AG04450 (cell line): ENCODE data around the gene OR2D2. TPM values are rescaled to one million over a fixed set of nuclear protein-coding genes. Genes with fewer than 3 reads are reported as not detected.
"Not testable (repeated sequence)": the region's sequence is repeated elsewhere in the genome, so short reads cannot be mapped to it uniquely, and the experiment has no call there.

Experiments used
- CTCF ChIA-PET: fragments of 300-600, 350-600 bp; formaldehyde crosslinking; extraction: SDS; loops from one replicate; lab custom pipeline; 2022; ENCODE audit warnings: antibody characterized with exemption, inconsistent platforms; lab: Charles Lee
- POLR2A ChIA-PET: fragments of 350-600 bp; formaldehyde crosslinking; extraction: SDS; loops from one replicate; lab custom pipeline; 2021; ENCODE audit warnings: antibody characterized with exemption, inconsistent platforms; lab: Yijun Ruan, JAX
- DNase-seq: peaks from one replicate; pipeline ENCODE4 v3.0.0-alpha.2; 2011; ENCODE audit warnings: low read depth, low spot score
- H3K27ac ChIP-seq: one replicate; pipeline ENCODE4 v1.5.1; 2012; ENCODE audit warnings: low read depth, low read length, control low read depth
- H3K27me3 ChIP-seq: one replicate; pipeline ENCODE4 v1.6.0; 2012; ENCODE audit warnings: low read length; ENCODE audit not compliant: control insufficient read depth, insufficient read depth
- H3K4me3 ChIP-seq: 2 replicates; pipeline ENCODE4 v1.5.1; 2011; ENCODE audit warnings: mild to moderate bottlenecking, low read depth, low read length, control low read depth
- H3K9me3 ChIP-seq: 2 replicates; pipeline ENCODE4 v1.5.1; 2012; ENCODE audit warnings: low read length; ENCODE audit not compliant: control insufficient read depth, insufficient read depth
- CTCF ChIP-seq: IDR thresholded peaks from 2 replicates; pipeline ENCODE4 v1.5.1; 2011; ENCODE audit warnings: low read depth, low read length, control low read depth, inconsistent platforms
- polyA plus RNA-seq: library from polyadenylated mRNA; depleted of rRNA; stranded (reverse); fragments of >200 nt; gene quantifications from 2 replicates; pipeline ENCODE4 v1.2.3, GENCODE V29; 2011

The OR2D2 gene
- polyA plus RNA-seq, 1 experiment: not detected

GRCh38 chr11:6855971-6856541 is 36.2 kb downstream of the OR2D2 start:
- no peaks in the 10 kb centered on the region for H3K9me3 ChIP-seq
- CTCF ChIA-PET: interaction anchor here (0.8 kb wide), 1 partner anchor 44 kb away, joined by 3 read pairs; no protein-coding TSS in a partner anchor
- DNase-seq: no peak
- POLR2A ChIA-PET: interaction anchor here (0.6 kb wide), 1 partner anchor 74 kb away, joined by 7 read pairs; no protein-coding TSS in a partner anchor
- no peak overlapping the region for H3K4me3 ChIP-seq
- H3K27ac ChIP-seq: no peak overlapping the region
- no peaks in the 10 kb centered on the region for H3K27me3 ChIP-seq
- TF ChIP-seq CTCF: no peak

GRCh38 chr11:6854801-6855200 is 37.5 kb downstream of the OR2D2 start:
- DNase-seq, H3K9me3 ChIP-seq, H3K4me3 ChIP-seq, H3K27ac ChIP-seq, POLR2A ChIA-PET, H3K27me3 ChIP-seq: not testable (repeated sequence)
- CTCF ChIA-PET: interaction anchor here (2.4 kb wide), 1 partner anchor 42 kb away, joined by 8 read pairs; no protein-coding TSS in a partner anchor

- H3K27me3 ChIP-seq: no peaks in the 10 kb centered on the region
- no peak overlapping the region for H3K27ac ChIP-seq
- ChIA-PET POLR2A (no interaction called here), CTCF (no interaction called here)
- no peak for TF ChIP-seq CTCF
- no peak for DNase-seq
- H3K9me3 ChIP-seq: no peaks in the 10 kb centered on the region
- H3K4me3 ChIP-seq: no peak overlapping the region
Measured at GRCh38 chr11:6850526-6850925, 41.8 kb downstream of the OR2D2 start.

GRCh38 chr11:6845383-6845782 is 46.9 kb downstream of the OR2D2 start, which contains the start of gene OR10A5:
Gene OR10A5, plus strand, starts transcription at chr11:6845683. Its CDS starts 0 bp downstream, at chr11:6845683.
- no peak for DNase-seq
- H3K9me3 ChIP-seq: no peaks in the 10 kb centered on the region
- H3K27me3 ChIP-seq: no peaks in the 10 kb centered on the region
- no peak for TF ChIP-seq CTCF
- ChIA-PET CTCF (interaction anchor here (1.0 kb wide), 1 partner anchor 33 kb away, joined by 3 read pairs; no protein-coding TSS in a partner anchor), POLR2A (no interaction called here)
- no peak within 1 kb of the TSS for H3K4me3 ChIP-seq
- H3K27ac ChIP-seq: no peak within 1 kb of the TSS

GRCh38 chr11:6844356-6844755 is 47.9 kb downstream of the OR2D2 start:
- CTCF ChIA-PET: interaction anchor here (1.0 kb wide), 1 partner anchor 32 kb away, joined by 3 read pairs; no protein-coding TSS in a partner anchor
- no peak for TF ChIP-seq CTCF
- Histone ChIP-seq H3K27me3 (no peaks in the 10 kb centered on the region), H3K4me3 (no peak overlapping the region), H3K27ac (no peak overlapping the region), H3K9me3 (no peaks in the 10 kb centered on the region)
- POLR2A ChIA-PET: no interaction called here
- DNase-seq: no peak
